ENCODE data around the gene MIOX.
A peak's percentile ranks its signal among the peaks of the same experiment; 100 is the strongest.

MIOX gene

DNA sequence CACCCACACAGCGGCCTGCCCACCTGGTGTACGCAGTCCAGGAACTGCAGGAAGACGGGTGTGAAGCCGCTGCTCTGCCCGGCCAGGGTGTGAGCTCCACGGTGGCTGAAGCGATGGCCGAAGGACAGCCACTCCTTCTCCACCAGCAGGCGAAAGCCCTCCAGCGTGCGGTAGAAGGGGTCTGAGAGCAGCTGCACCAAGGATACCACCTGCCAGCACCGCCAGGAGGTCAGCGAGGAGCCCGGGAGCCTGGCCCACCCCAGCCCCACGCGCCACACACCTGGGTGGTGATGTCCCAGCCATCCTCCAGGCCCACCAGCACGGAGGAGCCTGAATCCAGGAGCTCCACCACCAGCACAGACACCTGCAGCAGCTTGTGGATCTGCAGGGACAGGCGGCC is 31.5 kb upstream of the MIOX start:
- DNase-seq, result no peak

DNA sequence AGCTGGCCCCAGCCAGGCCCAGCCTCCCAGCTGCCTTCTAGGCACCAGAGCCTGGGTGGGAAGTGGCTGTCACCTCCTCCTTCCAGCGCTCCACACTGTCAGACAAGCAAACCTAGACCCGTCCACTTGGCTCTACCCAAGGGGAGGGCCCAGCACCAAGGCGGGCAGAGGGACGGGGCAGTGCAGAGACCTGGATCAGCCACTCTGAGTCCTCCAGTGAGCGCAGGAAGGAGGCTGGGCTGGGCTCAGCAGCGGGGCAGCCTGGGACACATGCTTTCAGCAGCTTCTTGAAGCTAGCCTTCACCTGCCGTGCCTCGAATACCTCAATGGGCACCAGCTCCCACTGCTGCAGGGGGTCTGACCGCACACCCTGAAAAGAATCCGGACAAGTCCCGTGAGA is 30.6 kb upstream of the MIOX start:
- DNase-seq, result no peak

DNA sequence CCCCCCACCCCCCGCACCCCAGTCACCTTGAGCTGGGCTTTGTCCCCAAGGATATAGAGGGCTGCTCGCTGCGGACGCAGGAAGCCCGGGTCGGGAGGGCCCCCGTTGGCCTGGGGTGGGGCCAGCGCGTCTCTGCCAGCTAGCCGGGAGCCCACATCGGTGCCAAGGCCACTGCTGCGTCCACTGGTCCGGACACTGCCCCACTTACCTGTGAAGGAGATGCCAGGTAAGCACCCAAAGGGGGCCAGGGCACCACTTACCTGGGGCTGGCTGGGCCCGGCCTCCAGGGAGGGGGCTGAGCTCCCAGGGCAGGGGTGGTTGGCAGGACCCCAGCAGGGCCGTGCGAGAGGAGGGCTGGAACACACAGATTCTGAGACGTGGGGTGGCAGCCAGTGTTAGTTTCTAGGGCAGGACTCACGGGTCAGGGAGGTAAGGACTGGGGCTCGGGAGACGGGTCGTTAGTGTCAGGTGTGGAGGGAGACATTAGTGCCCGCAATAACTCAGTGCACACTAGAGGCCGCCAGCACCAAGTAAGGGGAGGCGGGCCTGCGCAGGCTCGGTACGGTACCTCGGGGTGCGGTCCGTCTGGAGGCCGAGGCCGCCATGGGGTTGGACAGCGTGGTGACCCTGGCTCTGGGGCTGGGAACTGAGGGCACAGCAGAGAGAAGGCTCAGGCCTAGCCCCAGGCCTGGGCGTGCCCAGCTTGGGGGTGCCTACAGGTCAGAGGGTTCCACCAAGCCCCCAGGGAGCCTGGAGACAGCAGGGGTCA is 30.0 kb upstream of the MIOX start:
- DNase-seq, result no peak

DNA sequence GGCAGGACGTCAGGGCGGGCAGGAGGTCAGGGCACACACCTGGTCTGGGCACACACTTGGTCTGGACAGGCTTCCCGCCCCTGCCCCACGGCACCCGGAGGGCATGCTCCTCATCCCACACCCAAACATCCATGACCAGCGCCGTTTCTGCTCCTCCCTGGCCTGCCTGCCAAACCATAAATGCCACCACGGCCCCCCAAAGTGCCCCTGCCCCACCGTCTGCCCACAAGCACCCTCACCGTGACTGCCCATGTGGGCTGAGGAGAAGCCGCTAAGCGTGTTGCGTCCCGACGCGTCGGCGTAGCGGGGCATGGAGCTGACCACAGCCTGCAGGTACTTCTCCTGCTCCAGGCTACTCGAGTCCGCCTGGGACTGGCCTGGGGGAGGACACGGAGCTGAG is 27.6 kb upstream of the MIOX start:
- DNase-seq, result no peak

DNA sequence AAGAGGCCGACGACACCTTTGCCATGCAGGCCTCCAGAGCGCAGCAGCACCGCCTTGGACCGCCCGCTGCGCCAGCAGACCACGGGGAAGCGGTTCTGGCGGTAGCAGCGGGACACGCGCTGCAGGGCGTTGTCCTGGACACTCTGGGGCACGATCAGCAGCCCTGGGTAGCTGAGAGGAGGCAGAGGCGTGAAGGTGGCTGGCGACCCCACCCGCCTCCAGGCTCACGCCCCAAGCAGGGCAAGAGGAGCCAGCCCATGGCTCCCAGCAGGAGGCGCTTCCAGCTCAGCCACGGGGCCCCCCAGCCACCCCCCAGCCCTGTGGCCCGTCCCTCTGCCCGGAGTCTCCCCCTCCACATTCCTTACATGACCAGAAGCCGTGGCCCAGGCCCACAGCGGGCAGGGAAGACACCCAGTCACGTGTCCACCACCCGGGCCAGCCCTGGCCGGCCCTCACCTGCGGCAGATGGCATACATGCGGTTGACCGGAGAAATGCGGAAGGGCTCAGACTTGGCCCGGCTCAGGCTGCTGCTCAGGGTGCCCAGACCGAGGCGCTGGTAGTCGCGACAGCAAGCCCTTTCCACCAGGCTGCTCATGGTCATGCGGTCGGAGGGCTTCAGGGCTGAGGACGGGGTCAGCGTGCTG is 27.0 kb upstream of the MIOX start:
- no peak for DNase-seq

DNA sequence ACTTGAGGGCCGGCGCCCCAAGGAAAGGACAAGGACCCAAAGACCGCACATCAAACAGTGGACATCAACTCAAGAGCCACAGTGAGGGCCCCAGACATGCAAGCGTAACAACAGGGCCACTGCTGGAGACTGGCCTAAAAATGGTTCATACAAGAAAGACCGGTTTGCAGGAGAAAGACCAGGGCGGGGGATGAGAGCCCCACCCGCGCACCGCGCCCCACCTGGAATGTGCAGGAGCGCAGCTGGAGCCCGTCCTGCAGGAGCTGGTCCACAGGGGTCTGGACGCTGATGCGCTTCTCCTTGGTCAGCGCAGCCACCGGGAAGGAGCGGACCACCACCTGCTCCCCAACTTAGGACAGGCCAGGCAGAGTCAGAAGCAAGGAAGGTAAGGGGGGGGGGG is 25.7 kb upstream of the MIOX start:
- no peak for DNase-seq

DNA sequence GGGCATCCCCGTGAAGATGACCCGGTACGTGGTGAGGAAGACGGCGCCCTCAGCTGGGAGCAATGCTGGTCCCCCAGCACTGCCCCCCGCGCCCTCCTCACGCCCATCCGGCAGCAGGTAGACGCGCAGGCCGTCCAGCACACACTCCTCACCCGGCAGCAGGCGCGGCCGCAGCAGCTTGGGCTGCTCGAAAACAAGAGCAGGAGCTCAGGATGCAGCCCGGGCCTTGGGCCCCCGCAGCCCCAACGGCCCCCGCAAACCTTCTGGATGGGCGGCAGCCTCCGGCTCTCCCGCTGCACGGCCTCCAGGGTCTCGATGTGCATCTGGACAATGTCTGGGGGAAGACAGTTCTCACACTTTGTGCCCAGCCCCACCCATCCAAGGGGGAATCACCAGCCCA is 25.1 kb upstream of the MIOX start:
- DNase-seq, result no peak

DNA sequence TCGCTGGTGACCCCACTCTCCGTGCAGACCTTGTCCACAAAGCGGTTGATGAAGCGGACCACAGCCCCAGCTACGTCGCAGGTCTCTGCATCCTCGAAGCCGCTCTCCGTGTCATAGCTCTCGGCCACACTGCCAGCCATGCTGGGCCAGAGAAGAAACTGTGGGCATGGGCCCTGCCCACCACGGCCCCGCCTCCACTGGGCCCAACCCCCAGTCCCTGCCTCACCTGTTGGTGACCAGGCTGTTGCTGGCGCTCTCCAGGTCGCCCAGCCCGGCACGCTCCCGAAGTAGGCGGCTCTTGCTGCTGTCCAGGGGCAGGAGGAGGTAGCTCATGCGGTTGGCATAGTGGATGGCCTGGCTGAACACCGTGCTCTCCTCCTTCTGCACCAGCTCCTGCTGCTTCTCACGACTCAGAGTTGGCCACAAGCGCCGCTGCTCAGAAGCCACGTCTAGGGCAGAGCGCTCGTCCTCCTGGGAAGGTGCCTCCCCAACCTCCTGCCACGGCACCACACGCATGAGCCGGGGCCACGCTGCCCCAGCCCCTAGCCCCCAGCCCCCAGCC is 24.6 kb upstream of the MIOX start:
- DNase-seq, result no peak

DNA sequence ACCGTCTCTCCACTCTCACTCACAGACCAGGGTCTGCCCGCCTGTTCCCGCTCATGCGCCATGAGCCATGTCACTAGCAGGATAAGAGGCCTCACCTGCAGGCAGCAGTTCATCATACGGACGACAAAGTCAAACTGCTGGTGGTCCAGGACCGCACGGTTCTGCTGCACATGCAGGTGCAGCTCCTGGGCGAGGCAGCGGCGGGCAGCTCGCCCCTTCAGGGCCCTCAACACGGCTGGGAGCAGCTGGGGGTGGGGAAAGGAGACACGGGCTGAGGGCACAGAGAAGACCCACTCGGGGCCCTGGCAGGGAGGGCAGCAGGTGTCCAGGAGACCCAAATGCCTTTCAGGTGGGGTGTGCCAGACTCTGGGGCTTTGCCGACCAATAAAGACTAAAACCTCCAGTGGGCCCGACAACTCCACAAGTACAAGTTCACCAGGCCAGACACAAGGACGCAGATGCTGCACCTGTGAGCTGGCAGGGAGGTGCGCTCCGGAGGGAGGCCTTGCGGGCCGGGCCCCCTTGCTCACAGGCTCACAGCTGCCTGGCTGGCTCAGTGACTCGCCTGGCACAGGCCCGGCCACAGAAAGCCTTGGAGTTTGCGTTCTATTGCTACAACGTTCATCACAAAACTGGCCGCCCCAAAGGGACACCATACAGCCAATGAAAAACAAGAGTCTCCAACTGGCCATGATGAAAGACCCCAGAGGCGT is 23.3 kb upstream of the MIOX start:
- no peak for DNase-seq

DNA sequence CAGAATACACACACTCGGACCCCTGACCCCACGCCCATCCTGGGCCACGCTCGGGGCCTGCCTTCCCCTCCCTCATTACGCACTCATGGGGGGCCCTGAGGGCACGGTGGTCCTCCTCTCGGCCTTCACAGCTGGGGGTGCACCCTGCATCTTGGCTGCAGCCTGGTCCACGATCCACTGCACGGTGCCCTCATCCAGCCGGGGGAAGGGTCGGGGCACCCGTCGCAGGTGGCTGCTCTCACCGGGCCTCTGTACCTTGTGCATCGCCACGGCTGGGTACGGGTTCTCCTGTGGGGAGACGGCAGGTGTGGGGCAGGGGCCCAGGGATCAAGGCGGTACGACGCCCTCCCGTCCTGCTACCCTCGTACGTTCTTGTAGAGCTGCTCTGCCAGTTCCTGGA is 22.2 kb upstream of the MIOX start:
- no peak for DNase-seq

DNA sequence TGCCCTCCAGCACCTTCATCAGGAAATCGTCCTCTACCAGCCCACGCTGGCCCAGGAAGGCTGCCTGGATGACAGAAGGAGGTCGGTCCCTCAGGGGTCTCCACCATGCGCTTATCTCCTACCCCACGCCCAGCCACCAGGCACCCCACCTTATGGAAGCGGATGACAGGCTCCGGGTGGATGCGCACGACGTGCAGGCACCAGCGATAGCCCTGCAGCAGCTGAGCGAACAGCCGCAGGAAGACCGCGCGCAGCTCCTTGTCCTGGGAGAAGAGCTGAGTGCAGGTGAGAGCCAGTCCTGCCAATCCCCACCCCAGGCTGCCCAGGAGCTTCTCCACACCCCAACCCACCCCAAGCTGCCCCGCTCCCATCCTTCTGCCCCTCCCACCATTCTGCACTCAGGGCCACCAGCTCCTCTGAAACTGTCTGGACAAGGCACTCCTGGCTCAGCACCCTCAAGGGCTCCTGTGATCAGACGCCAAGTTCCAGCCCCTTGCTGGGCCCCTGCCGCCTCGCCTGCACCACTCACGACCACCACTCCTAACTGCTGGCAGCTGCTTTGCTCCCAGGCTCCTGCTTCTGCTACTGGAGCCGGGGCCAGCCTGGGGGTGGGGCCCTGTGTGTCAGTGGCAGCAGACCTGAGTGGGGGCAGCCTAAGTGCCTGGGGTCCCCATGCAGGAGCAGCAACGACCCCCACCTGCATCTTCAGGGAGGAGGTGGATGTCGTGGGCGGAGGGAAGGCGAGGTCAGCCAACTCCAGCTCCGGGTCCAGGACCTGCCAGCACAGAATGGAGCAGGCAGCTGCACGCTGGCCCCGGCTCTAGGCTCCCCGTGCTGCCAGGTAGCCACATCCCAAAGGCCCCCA is 21.4 kb upstream of the MIOX start:
- no peak for DNase-seq

DNA sequence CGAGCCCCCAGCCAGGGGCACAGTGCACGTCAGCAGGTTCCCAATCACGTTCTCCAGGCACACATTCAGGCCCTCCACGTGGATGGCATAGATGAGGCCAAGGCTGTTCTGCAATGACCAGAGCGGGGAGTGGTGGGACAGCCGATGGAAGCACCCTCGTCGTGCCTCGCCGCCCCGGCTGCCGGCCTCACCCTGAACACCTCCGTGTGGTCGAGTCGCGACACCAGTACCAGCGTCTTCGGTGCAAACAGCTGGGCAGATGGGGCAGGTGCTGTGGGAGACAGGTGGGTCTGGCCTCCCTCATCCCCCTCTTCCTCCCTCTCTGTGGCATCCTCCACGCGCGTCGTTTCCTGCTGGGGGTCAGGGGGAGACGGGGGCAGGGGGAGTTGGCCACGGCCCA is 19.3 kb upstream of the MIOX start:
- DNase-seq, result no peak

DNA sequence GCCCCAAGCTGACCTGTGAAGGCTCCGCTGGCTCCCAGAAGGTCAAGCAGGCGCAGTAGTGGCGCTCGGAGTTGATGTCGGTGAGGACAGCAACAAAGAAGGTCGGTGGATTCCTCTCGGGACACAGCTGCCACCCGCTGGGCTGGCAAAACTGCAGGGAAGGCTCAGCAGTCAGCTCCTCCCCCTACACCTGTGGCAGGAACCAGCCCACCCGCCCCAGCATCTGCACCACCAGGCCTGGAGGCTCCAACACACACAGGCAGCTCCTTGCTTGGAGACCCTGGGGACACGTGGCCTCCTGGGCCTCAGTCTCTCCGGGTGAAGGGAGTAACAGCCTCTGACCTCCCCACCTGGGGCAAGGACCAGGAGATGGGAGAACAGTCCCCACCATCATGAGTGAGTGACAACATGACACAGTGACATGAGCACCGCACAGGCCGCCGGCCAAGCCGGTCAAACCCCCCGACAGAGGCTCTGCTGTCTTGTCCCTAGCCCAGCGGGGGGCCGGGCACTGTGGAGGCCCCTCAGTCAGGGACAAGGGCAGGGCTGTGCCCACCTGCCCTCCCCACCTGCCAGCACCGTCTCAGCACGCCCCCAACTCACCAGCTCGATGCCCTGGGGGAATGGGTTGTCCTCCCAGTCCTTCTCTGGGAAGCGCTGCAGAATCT is 18.8 kb upstream of the MIOX start:
- no peak for DNase-seq

DNA sequence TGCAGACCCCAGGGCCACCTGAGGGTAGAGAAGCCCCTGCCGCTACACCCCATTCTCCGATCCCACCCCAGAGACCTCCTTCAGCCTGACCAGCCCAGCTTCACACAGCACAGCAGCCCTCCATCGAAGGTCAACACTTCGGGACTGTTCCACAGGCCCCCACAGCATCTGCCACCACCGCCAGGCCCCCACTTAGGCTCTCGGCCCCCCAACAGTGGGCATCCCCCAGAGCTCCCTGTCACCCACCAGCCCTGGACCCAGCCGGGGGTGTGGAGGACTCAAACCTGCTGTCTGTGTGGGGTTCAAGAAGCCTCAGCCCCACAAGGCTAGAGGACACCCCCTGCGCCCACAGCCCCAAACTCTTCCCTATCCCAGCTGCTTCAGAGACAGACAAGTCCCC is 18.0 kb upstream of the MIOX start:
- no peak for DNase-seq

DNA sequence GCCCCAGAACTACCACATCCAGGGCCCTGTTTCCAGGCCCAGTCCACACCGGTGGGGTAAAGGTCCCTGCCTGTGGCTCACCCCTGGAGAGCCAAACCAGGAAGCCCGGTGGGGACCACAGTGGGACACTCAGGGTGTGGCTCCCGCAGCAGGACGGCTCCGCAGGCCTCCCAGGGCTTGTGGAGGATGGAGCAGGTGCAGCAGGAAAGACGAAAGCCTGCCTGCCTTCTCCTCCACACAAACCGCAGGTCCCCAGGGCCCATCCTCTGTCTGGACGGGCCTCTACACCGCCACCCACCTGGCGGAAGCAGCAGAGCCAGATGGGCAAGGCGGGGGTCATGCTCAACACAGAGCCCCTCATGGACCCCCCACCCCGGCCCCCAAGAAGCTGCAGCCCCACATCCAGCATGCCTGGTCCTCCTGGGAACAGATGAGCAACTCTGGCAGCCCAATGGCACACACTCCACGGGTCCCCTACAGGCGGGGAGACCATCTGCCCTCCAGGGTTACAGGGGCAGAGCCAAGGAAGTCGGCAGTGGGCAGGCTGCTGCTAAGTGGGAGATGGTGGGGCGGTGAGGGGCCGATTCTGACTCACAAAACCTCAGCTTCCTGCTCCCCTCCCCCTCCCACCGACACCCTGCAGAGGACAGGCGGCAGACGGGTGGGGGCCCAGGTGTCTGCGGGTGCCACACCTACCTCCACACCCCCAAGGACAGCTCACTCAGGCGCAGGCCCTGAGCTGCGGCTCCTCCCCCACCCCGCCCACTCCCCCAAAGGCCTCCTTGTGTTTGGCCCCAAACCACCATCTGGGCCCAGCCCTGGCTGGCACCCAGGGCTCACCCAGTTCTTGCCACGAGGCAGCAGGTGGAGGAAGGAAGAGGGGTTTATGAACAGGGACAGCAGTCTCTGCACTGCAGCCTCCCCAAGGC is 17.0 kb upstream of the MIOX start:
- DNase-seq, result no peak

DNA sequence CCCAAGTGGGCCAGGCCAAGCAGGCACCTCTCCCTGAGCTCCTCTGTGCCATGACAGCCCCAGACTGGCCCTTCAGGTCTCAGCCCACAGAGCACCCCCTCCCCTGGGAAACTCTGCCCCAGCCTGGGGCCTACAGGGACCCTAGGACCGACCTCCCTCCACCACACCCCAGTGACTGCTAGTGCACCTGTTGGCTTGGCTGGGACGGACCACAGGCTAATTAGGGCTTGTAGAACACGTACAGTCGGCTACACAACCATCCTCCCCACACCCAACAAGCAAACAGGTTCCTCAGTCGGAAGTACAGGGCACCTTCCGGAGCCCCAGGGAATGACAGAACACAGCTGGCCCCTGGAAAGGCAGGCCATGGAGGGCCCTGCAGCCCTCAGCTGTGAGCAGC is 16.2 kb upstream of the MIOX start:
- no peak for DNase-seq

DNA sequence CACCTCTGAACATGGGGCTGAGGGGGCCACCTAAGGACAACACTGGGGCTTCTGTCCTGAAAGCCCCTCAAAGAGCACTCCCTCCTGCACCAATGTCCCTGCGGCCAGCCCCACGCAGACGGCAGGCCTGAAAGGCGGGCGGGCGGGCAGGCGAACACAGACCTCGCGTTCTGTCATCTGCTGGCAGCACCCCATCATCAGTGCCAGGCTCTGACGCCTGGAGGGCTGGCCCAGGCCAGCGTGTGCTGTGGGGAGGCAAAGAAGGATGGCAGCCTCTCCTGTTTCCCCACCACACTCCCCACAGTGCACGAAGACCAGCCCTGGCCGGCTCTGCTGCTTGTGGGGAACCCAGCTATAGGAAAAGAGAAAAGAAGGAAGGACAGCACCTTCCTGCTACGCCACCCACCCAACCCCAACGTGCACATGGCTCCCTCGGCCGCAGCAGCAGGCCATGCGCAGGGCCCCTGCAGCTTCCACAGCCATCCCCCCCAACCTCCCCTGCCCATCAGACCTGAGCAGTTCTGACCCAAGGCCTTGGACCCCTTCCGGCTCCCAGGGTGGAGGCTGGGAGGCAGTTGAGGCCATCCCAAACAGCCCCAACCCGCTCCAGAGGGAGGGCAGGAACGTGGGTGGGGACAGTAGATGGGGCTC is 15.3 kb upstream of the MIOX start:
- DNase-seq, result no peak

DNA sequence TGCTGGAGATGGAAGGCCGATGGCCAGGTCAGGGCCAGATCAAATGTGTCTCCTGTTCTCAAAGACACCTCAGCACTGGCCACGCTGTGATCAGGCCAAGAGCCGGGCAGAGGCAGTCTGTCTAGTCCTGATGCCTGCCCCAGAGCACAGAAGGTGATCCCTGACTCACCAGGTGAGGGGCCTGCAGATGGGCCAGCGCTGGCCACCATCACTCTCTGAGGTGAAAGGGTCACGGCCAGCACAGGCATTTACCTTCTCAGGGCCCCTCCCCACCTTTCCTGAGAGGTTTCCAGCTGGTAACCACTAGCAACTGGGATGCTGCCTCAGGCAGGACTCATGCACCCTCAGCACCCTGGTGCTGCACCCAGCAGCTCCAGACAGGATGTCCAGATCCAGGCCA is 14.7 kb upstream of the MIOX start:
- DNase-seq, result no peak

DNA sequence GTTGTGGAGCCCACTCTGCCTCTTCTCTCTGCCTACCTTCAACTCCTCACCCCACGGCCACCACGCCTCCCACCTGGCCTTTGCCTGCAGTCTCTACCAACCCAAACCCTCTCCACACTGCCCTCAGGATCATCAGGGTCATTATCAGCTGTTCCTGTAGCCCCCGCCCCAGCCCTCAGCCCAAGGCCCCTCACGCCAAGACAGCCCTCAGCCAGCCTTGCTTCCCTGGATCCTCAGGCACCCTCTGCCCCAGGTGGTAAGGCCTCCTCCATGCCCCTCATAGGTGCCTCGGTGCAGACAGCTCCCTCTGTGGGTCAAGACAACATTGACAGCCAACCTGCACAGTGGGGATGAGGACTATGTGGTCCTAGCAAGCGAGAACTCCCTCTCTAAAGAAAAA is 13.6 kb upstream of the MIOX start:
- no peak for DNase-seq

DNA sequence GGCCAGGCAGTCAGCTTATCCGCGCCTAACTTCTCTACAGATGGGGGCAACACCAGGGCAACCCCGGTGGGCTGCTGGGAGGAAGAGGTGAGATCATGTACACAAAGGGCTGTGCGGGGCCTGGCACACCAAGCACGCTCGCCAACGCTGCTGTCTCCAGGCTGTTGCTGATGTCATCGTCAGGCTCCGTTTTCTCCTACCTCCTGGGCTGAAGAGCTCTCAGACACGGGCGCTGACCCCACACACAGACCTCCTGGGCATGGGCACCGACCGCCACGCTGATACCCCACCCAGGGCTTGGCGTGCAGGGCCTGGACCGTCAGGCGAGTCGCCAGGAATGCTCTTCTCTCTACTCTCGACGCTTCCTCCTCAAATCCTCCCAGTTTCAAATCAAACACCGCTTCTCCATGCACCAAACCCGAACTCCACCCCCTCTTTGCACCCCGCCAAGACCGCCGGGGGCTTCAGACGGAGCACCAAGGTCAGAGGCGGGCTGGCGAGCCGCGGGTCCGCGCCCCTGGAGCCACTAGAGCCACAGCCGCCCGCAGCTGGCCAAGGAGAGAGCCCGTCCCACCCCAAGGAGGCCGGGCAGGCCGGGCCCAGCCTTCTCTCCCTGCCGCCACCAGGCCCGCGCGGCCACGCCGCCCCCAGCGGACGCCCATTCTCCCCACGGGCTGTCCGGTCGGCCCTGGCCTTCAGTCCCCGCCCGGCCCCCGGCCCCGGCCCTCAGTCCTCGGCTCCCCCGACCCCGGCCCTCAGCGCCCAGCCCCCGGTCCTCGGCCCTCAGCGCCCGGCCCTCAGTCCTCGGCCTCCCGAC is 12.6 kb upstream of the MIOX start:
- peak; percentile 48 for DNase-seq

Data from retina (tissue), 1 donor.